Measurements from ENCODE around the gene MMP28.

The MMP28 gene

DNA sequence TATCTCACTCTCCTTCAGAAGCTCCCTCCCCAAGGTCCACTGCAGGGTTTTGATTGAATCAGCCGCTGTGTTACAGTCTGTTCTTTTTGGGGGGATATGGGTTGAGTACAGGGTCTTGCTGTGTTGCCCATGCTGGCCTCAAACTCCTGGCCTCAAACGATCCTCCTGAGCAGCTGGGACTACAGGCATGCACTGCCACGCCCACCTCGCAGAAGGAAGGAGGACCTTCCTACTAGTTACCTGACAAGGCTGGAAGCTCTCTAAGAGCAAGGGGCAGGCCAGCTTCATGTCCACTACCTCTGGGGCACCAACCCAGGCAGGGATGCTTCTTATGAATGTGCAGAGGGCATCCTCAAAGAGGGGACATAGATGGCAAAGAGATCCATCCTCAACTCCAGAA is 1.9 kb upstream of the MMP28 start:
- DNase-seq: no peak

DNA sequence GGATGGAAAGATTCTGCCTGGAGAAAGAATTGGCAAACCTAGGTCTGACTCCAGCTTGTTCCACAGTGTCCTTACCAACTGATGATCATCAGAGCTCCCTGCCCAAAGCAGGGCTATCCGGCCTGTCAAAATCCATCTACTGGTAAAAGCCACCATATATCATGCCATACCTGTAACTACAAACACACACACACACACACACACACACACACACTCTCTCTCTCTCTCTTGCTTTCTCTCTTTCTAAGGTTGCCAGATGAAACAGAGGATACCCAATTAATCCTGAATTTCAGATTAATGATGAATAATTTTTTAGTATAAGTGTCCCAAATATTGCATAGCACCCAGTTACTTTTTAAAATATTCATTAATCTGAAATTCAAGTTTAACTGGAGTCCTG is 1.5 kb upstream of the MMP28 start:
- no peak for DNase-seq

- DNase-seq: no peak
Observed at GRCh38 chr17:35795871-35796265, 427 bp upstream of the MMP28 start.

DNA sequence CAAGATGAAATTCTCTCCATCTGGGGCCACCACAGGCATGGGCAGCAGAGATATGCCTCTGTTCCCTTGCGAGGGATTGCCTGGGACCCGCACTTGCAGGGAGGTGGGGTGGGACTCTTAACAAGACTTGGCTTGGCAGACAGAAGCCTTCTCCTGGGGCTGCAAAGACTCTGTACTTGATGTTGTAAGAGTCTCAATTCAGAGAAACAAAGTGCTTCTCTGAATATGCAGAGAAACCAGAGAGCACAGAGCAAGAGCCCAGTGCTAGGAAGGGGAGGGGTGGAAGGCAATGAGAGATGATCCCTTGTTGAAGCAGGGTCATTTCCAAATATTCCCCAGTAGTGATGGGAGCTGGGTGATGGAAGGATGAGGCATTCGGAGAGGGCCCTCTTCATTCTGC is 2.2 kb downstream of the MMP28 start:
- no peak for DNase-seq

DNA sequence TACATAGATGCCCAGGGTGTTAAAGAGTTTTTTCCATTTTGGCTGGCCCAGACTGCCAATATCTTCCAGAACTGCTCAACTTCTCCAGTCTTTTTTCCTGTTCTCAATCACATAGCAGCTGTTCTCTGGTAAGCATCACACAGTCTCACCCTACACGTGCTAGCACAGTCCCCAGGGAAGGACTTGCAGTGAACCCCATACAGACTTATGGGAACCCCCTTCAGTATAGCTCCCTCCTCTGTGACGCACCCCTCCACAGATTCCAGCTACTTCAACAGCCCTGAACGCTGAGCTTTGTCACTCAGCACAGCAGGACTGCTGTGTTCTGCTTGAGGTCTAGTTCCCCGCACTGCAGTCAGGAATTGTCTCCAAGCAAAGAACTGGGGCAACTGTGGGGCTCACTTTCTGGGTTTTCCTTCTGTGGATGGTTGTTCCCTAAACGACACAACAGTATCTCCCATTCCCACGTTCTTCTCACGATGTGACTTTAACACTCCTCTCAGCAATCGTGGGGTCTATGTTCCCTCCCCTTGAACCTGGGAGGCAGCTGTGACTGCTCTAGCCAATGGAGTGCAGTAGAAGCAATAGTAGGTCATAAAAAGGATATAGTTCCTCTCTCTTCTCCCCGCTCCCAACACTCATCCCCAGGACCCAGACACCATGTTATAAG is 3.6 kb downstream of the MMP28 start:
- no peak for DNase-seq

GRCh38 chr17:35790841-35791240 is 4.6 kb downstream of the MMP28 start:
- no peak for DNase-seq

- no peak for DNase-seq
Observed at GRCh38 chr17:35788477-35789368, 6.7 kb downstream of the MMP28 start.

GRCh38 chr17:35786941-35787432 is 8.5 kb downstream of the MMP28 start:
- no peak for DNase-seq

GRCh38 chr17:35784895-35785294 is 10.5 kb downstream of the MMP28 start:
- no peak for DNase-seq

DNA sequence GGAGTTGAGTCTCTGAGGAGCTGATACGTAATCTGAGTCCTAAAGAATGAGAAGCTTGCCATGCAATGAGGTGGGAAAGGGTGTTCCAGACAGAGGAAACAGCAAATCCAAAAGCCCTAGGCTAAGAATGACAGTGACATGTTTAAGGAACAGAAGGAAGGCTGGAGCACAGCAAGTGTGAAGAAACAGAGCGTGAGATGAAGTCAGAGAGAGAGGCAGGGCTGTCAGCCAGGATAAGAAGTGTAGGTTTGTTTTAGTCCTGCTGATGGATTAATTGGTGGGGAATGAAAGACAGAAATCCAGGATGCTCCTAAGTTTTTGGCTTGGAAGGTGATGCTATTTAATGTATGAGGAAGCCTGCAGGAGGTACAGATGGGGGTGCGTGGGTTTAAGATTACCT is 14.5 kb downstream of the MMP28 start:
- DNase-seq: no peak

- no peak for DNase-seq
Observed at GRCh38 chr17:35778641-35779196, 16.7 kb downstream of the MMP28 start.

GRCh38 chr17:35775583-35775982 is 19.9 kb downstream of the MMP28 start:
- DNase-seq: no peak

GRCh38 chr17:35775039-35775438 is 20.4 kb downstream of the MMP28 start:
- no peak for DNase-seq

DNA sequence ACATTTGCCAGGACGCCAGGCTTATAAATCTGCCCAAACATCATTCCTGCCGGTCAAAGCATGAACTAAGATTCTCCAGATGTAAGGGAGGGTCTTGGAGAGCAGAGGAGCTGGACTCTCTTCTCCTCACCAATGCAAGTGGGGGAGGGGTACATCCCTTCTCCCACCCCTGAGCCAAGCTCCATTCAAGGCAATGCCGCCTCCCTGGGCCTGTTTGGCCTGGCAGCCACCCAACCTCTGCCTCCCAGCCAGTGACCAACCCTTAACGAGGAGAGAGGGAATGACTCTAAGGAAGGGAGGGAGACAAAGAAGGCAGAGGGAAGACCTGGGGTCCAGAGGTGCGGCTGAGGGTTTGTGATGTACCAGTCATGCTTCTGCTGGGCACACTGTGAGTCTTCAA is 20.9 kb downstream of the MMP28 start:
- DNase-seq: no peak

- DNase-seq: no peak
Observed at GRCh38 chr17:35773679-35774425, 21.6 kb downstream of the MMP28 start.

DNA sequence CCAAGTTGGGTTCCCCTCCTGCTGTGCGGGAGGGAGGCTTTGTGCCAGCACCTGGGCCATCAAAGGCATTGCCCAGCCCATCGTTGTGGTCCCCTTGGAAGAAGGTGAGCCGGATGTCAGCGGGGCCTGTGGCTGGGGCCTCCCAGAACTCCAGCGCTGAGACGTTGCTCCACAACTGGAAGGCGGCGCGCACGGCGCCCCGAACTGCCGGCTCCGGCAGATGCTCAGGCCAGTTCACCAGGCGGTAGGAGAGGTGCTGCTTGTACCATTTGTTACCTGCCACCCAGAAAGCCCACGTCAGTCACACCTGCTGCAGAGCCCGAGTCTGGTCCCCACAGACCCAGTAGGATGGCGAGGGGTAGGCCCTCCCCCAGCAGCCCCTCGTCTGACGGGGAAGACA is 22.3 kb downstream of the MMP28 start:
- DNase-seq: no peak

DNA sequence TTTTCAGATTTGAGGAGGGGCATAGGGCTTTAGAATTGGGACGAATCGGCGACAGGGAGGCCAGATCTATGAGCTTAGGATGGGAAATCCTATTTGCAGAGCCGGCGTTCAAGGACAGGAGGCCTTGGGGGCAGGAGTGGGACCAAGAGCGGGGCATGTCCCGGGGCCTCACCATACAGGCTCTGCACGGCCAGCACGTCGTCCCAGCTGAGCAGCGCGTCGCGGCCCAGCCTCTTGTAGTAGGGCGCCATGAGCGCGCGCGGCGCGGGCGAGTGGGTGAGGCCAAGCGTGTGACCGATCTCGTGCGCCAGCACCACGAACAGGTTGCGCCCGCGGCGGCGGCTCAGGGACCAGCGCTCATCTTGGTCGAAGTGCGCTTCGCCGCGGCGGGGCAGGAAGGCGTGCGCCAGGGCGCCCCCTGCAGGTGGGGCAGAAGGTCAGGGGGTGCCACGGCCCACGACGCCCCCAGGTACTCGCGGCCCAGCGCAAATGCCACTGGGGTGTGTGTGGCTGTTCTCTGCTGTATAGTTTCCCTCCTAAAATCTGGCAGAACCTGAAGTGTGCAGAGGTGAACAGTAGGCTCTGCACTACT is 25.4 kb downstream of the MMP28 start:
- DNase-seq: no peak

DNA sequence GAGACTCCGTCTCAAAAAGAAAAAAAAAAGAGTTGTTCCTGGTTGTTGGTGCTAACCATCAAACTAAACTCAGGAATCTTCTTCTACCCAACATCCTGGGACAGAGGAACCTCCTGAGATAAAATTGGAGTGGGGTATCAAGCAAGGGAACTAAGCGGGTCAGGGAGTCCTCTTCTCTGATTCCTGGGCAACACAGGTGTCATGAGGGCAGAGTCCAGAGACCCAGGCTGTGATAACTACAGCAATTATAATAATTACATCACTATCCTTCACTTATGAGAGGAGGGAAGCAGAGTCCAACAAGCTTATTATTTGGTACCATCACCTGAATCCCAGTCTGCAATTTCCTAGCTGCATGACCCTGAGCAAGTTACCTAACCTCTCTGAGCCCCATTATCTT is 26.6 kb downstream of the MMP28 start:
- DNase-seq: no peak

GRCh38 chr17:35766903-35767510 is 28.4 kb downstream of the MMP28 start:
- peak; percentile 37 for DNase-seq

DNA sequence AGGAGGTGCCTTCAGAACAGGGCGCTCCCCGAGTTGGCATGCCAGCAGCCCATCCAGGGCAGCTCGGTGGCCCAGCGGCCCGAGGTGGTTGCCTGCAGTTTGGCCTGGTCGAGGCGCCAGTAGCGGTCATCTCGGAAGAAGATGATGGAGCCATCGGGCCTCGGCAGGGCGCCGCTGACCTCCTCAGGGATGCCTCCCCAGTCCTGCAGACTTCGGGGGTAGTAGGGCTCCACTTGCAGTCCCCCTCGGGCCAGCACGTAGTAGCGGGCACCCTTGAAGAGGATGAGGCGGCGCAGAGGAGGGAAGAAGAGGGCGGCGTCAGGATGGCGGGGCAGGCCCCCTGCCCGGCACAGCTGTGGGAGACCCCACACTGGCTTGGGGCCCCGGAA is 29.0 kb downstream of the MMP28 start:
- no peak for DNase-seq

DNA sequence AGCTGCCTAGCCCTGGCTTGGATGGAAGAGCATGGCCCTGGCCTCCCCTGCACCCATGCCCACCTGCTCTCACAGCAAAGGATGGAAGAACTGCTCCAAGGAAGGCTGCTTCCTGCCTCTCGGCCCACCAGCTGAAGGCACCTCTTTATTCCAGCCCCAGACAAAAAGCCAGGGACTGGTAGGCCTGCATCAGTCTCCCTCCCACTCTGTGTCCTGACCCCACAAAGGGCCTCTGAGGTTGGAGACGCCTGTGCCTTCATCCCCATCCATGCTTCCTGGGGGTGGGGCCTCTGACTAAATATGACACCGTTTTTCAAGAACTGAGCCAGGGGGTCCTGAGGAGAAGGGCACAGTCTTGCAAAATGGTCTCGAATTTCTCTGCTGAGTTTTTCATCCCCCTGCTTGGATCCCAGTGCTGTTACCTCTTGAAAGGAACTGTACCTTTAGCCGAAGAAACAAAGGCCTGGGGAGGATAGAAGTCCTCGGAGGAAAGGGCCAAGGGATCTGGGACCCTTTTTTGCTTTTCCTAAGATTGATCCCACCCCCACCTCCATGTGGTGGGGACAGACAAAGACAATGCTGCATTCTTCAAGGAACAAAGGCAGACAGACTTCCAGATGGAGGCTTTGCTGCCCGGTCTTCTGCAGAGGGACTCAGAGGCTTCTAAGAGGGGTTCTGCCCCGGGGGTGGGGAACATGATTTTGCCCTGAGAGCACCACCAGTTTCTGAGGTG is 29.5 kb downstream of the MMP28 start:
- DNase-seq: no peak
